Cerebellar nuclear complex (tissue), 1 donor: ENCODE data around the gene MBD5.

Source experiments
- DNase-seq, 2 experiments: peaks; one replicate each; lab custom pipeline; 2025; lab: John Stamatoyannopoulos, UW

MBD5 gene

DNA sequence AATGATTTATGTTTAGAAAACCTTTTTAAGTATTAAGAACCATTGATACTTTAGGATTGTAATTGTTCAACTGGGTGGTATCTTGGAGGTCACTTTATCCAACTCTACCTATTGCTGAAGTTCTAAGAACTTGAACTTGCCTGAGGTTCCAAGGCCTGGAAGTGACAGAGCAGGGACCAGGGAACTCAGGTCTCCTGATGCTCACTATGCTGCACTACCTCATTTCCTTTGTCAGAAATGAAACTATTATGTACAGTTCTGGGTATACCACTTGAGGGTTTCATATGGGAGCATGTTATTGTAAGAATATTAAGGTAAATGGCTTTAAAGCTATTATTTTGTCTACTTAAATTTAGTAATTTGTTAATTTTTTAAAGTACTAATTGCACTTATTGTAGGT, 3.0 kb downstream of the MBD5 start:
- no peak for DNase-seq

DNA sequence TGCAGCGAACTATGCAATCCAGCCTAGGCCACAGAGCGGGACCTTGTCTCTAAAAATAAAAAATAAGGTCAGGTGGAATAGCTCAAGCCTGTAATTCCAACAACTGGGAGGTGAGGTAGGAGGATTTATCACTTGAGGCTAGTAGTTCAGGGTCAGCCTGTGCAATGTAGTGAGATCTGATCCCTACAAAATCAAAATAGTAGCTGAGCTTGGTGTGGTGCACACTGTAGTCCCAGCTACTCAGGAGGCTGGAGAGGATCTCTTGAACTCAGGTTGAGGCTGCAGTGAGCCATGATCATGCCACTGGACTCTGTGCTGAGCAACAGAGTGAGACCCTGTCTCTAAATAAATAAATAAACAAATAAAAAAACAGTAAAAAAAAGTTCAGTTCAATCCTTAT, 5.7 kb downstream of the MBD5 start:
- DNase-seq = no peak

DNA sequence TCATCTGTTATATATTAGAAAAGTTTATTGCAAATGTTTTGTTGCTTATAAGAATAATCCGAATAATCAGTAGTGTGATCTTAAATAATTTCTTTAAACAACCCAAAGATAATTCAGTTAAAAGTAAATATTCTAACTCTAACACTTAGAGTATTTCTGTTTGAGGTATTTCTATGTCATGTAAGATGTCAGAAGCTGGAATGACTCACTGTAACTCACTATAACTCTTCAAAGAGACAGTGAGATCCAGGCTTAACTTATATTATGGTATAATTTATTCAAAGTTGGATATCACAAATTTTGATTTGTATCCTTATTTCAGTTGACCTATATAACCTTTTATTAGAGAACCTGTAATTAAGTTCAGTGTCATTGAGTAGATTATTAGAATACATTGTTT, 6.9 kb downstream of the MBD5 start:
- DNase-seq = no peak

DNA sequence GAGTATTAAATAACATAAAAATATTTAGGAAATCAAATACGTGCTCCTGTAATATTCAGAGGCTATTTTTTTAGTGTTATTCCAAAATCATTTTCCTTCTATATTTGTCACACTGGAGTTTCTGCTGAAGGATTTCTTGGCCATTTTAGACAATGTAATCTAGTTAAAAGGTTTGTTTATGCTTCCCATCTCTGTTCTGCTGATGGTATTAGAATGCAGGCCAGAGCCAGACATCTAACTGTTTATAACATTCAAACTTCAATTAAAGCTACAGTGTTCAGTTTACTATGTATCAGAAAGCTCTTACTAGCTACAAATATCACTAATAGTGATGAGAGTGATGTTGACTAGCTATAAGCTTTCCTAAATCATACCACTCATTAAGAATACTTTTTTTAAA, 7.9 kb downstream of the MBD5 start:
- DNase-seq = no peak

GRCh38 chr2:148031152-148031551, 10.3 kb downstream of the MBD5 start:
- DNase-seq = no peak

DNA sequence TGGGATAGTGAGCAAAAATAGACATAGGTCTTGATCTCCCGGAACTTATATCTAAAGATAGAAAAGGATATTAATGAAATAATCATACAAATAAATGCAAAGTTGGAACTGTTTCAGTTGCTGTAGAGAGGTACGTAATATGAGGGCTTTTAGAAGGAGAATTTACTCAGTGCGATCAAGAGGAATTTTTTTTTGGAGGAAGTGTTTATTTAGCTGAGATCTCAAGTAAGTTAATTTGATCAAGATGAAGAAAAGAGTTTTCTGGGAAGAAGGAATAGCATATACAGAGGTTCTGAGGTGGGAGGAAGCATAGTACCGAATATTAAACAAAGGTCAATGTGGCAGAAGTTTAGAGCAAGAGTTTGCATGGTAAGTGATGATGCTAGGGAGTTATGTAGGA, 11.3 kb downstream of the MBD5 start:
- no peak for DNase-seq

- DNase-seq = no peak
These were observed 18.9 kb downstream of the MBD5 start for GRCh38 chr2:148039783-148040182.

DNA sequence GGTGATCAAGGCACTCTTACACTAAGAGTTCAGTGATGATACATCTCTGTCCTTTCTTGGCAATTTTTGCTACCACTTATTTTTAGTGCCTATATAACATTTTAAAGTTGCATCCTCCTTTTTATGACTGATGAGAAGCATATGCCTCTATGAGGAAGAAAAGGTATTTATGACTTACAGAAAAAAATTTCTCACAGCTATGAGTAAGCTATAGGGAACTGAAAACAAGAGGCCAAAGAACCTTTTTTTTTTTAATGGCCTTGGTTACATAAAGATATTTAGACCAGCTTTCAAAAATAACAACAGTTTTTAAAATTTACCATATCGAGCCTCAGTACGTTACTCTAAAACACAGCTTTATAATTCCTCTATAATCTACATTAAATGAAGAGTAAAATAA, 21.3 kb downstream of the MBD5 start:
- DNase-seq = no peak

- no peak for DNase-seq
These were observed 23.4 kb downstream of the MBD5 start for GRCh38 chr2:148044322-148044721.

- DNase-seq = no peak
These were observed 25.9 kb downstream of the MBD5 start for GRCh38 chr2:148046802-148047201.

DNA sequence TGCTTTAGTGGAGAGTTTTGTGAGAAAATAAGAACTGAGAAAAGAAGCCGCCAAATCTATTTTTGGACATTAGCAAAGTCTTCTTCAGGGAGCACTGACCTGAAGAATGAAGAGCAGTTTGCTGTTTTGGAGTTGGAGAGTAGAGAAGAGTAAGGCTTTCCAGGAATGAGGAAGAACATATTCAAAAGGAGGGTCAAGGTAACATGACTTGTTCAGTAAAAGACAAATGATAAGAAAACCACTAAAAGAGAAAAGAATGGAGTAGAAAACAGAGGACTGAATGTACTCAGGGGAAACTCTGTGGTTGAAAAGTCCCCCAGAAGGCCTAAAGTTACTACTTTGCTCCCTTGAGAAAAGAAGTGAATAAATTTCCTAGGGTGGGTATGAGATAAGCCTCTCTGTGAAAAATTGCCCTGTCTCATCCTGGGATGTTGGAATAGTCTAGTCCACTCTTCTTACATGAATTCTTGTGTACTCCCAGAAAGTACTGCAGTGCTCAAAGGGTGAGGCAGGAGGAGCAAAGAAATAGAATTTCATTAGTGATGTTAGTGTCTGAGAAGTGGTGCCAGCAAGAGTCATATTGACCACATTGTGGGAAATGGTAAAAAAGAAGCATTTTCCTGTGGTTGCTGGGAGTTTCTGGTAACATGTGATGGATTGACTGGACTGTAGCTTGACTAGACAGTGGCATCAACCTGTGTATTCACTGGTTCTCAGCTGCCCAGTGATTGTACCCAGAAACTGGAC, 27.8 kb downstream of the MBD5 start:
- DNase-seq = no peak

DNA sequence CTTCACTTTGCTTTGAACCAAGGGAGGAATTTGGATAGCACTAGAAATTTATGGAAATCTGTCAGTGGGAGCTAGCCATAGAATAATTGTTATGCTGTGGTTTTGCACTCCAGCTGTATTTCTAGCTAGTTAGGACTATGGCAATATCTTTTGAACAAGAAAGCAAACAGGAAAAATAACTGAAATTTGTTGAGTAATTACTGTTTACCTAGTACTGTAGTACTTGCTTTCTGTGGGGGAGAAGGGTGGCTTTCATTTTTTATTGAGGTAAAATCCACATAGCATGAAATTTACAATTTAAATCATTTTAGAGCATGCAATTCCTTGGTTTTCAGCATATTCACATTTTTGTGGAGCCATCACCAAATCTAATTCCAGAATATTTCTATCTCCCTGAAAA, 28.4 kb downstream of the MBD5 start:
- DNase-seq = no peak

DNA sequence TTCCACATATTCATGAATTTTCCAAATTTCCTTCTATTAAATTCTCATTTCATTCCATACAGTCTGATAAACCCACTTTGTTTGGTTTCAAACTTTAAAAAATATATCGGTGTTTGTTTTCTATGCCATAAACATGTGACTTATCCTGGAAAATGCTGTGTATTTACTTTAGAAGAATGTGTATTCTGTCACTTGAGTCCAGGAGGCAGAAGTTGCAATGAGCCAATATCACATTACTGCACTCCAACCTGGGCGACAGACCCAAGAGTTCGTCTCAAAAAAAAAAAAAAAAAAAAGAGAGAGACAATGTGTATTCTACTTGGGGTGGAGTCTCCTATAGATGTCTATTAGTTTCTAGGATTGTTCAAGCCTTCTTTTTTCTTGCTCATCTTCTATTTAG, 31.8 kb downstream of the MBD5 start:
- DNase-seq = no peak

- DNase-seq = no peak
These were observed 37.8 kb downstream of the MBD5 start for GRCh38 chr2:148058641-148059040.

GRCh38 chr2:148063633-148064032, 42.7 kb downstream of the MBD5 start:
- DNase-seq = no peak

GRCh38 chr2:148065936-148066335, 45.0 kb downstream of the MBD5 start:
- no peak for DNase-seq

GRCh38 chr2:148067801-148068200, 46.9 kb downstream of the MBD5 start:
- no peak for DNase-seq

- no peak for DNase-seq
These were observed 50.5 kb downstream of the MBD5 start for GRCh38 chr2:148071351-148071750.

DNA sequence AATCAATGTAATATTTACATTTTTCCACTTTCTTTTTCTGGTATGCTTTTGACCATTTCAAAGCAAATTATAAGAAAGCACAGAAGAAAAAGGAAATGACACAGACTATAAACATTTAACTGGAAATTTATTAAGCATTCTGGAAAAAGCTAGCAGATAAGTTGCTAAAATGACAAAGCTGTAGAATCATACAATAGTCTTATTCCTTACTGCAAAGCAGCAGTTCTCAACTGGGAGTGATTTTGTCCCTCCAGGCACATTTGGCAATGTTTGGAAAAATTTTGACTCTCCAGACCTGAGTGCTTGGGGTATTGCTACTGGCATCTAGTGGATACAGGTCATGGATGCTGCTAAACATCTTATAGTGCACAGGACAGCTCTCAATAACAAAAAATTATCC, 75.1 kb downstream of the MBD5 start:
- no peak for DNase-seq

GRCh38 chr2:148102641-148103040, 81.8 kb downstream of the MBD5 start:
- DNase-seq = no peak

GRCh38 chr2:148103946-148104345, 83.1 kb downstream of the MBD5 start:
- no peak for DNase-seq

DNA sequence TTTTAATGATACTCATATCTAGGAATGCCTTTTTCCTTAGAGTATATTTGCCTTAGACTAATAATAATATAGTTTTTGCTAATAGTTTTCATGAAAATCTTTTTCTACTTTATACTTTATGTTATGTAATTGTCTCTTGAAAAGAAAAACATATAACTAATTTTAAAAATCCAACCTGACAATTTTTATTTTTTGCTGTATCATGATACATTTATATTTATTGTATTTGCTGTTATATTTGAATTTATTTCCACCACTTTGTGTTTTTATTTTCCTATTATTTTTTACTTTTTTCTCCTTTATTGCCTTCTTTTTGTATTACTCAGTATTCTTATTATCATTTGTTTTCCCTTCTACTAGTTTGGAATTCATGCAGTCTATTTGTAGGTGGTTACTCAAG, 85.4 kb downstream of the MBD5 start:
- DNase-seq = no peak

GRCh38 chr2:148108385-148108784, 87.5 kb downstream of the MBD5 start:
- DNase-seq = no peak

DNA sequence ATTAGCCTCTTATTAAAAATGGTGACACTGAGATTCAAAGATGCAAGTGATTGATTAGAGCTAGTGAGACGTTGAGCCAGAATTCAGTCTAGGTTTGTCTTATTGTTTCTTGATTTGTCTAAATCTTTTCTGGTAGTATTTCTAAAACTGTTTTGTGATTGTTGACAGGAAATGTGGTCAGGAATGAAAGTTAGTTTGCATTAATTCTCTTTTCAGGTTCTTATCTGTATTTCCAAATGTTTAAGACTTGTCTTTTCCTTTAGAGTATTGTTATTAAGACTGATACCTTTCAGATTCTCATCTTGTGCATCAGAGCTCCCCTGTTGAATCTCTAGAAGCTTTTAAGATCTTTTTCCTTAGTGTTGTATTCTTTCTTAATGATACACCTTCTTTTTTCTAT, 89.3 kb downstream of the MBD5 start:
- no peak for DNase-seq

- DNase-seq = no peak
These were observed 101.9 kb downstream of the MBD5 start for GRCh38 chr2:148122788-148123187.
